NCI-H128 (cell line): Measurements from ENCODE around the gene CPNE9.

Experiments
- DNase-seq: peaks from one replicate; lab custom pipeline; 2025; ENCODE audit not compliant: unreplicated experiment; lab: John Stamatoyannopoulos, UW

Gene CPNE9, protein sequence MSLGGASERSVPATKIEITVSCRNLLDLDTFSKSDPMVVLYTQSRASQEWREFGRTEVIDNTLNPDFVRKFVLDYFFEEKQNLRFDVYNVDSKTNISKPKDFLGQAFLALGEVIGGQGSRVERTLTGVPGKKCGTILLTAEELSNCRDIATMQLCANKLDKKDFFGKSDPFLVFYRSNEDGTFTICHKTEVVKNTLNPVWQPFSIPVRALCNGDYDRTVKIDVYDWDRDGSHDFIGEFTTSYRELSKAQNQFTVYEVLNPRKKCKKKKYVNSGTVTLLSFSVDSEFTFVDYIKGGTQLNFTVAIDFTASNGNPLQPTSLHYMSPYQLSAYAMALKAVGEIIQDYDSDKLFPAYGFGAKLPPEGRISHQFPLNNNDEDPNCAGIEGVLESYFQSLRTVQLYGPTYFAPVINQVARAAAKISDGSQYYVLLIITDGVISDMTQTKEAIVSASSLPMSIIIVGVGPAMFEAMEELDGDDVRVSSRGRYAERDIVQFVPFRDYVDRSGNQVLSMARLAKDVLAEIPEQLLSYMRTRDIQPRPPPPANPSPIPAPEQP

DNA sequence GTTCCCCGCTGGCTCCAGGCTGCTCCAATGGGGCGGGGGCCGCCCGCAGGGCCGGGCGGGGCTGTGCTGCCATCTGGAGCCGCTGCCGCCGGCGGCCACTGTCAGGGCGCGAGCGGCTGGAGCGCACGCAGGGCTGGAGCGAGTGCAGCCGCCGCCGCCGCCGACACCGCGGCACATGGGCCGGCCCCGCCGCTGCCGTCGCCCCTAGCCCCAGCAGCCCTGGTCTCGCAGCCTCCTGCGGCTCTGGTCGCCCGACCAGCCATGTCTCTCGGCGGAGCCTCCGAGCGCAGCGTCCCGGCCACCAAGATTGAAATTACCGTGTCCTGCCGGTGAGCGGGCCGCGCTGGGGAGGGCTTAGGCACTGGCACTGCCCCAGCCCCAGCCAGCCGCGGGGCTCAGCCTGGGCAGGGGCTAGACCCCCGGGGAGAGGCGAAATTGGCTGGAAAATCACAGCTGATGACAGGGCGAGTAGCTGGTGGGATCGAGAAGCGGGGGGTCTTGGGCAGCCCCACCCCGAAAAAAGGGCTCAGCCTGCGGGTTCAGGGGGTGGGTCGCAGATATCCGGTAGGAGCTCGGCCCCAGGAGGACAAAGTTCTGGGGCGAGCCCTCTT, at the start of gene CPNE9:
Gene CPNE9 (plus strand): TSS at position 98 of the 611 bp plus-strand sequence. CDS start 164 bp downstream, at position 262.
- no peak for DNase-seq

DNA sequence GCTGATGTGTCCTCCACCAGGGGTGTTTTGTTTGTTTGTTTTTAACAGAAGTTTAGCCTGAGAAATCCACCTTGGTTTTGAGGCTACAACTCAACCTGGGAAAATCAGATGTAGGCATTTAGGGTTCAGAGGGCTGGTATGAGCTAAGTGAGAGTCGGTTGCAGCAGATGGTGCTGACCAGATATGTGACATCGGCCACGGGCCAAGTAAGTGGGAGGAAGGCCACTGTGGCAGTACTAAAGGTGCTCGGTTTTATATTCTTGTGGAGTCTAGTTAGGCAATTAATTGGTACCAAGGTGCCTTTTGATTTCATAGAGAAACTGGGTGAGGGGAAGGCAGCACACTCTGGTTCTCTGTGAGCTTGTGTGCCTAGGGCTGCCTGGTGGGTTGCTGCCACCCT, 43.8 kb upstream of the CPNE9 start:
- DNase-seq: no peak

DNA sequence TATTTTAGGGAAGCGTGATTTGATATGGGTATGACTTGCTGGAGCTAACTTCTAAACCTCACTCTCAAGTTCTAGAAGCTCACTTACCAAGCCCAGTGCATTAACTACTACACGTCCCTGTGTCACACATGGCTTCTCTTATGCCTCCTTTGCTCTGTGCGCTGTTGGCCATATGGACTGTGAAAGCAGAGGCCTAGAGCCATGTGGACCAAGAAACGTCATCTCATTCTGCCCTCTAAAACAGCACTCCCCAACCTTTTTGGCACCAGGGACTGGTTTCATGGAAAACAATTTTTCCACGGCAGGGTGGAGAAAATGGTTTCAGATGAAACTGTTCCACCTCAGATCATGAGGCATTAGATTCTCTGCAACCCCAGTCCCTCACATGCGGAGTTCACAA, 42.7 kb upstream of the CPNE9 start:
- DNase-seq: no peak

DNA sequence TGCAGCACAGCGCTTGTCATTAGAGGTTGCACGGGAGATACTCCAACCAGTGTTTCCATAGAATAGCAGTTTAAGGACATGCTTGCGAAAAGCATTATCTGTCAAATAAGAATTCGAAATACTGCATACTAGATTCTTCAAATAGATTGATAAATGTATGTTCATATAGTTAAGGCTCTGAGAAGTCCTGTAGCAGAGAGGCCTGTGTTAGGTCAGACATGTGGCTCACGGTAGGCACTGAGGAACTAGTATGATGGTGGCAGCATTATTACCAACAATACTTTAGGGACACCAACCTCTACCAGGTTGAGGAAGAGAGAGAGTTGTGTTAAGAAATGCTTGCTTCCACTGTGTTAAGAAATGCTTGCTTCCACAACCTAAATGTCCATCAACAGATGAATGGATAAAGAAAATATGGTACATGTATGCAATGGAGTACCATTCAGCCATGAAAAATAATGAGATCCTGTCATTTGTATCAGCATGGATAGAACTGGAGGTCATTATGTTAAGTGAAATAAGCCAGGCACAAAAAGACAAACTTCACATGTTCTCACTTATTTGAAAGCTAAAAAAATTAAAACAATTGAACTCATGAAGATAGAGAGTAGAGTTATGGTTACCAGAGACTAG, 39.4 kb upstream of the CPNE9 start:
- DNase-seq: no peak

DNA sequence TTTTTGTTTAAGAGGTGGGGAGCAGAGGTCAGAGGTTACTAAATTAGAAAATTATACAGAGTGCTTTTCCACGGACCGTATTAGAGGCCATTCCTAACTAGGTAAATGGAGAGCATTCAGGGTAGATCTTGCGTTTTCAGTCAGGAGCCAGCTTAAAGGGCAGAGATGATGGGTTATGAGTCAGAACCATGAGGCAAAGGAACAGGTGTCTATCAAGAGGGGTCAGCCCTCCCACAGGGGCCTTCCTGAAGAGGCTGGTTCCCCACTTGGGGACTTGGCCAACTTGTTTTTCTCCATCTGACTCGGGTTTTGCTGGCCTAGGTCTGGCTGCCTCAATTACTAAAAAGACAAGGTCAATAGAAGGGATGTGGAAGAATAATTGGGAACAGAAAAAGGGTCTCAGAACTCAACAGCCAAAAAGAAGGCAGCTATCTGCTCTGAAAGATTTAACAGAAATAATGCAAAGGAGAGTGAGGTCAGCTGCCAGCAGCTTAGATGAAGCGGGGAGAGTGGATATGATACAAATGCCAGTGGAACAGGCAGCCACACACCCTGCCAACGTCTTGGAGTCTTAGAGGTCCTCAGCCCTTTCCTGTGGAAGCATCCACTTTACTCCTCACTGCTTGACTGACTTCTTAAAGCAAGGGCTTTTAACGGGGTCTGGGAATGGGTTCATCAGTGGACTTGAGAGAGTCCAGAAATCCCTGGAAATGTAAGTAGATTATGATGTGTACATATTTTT, 36.8 kb upstream of the CPNE9 start:
- no peak for DNase-seq

DNA sequence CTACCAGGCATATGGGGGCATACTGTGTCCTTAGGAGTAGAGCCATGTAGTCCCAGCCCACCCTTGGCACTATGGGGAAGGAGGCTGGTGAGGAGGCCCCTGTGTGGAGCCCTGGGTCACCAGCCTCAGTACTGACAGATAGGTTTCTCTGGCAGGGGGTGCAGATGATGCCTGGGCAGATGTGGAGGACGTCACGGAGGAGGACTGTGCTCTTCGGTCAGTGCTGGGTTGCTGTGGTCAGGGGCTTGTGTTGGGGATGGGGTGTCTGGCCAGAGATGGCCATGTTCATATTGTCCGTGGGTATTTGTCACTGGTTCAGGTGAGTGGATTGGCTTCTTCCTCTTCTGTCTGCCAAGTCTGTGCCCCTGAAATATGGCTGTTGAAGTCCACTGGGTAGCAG, 34.4 kb upstream of the CPNE9 start:
- DNase-seq: no peak

DNA sequence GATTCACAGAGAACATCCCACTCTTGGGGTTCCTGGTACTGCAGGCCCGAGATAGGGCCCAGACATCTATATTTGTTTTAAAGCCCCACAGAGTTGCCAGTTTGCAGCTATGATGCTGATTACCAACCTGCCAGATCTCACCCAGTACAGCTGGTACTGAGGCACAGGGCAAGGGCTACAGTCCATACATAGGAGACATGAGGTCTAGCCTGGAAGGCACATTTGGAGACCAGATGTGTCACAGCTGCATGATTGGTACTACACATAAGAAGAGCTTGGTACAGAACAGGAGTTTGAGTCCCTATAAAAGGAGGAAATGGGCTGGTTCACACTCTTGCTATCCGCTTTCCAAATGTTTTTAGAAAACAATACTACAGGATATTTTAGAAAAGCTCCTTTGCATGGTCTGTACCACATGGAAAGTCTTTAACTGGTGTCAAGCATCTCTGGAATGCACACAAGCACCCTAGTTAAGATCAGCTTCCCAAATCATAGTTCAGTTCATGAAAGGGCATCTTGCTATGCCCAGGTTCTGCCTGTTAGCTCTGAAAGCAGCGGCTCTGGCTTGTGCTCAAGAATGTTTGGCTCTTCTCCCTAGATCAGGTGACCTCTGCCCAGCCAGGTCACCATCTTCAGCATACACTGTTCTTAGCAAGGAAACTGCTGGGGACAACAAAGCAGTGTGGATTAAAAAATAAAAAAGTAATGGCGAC, 33.8 kb upstream of the CPNE9 start:
- no peak for DNase-seq

DNA sequence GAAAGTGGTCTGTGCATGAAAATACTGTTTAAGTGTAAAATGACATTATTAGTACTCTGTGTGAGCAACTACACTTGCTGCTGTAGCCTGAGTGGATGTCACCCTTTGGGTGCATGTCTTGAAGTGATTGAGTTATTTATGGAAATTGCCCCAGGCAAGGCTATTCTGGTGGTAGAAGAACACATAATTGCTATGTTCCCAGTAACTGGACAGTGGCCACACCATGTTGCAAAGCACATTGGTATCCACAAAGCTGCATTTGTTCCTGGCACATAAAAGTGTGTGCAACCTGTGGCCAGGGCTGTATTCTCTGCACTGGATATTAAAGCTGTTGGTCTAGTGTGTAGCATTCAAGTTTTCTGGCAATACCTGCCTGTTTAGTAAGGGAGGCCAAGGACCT, 30.6 kb upstream of the CPNE9 start:
- DNase-seq: no peak

DNA sequence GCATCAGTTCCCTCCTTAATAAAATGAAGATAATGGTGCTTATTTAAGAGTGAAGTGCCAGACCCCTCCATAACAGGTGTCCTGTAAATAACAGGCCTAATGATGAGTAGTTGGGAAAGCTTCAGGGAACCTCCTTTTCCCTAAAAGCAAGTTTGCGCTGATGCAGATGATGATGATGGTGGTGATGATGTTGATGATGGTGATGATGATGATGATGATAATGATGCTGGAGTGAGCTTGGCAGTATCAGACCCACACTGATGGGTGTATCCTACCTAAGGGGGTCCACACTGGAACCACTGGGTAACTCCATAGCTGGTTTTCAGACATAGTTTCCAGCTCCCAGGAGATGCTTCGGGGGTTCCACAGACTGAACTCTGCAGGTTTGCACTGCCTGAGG, 29.9 kb upstream of the CPNE9 start:
- no peak for DNase-seq

DNA sequence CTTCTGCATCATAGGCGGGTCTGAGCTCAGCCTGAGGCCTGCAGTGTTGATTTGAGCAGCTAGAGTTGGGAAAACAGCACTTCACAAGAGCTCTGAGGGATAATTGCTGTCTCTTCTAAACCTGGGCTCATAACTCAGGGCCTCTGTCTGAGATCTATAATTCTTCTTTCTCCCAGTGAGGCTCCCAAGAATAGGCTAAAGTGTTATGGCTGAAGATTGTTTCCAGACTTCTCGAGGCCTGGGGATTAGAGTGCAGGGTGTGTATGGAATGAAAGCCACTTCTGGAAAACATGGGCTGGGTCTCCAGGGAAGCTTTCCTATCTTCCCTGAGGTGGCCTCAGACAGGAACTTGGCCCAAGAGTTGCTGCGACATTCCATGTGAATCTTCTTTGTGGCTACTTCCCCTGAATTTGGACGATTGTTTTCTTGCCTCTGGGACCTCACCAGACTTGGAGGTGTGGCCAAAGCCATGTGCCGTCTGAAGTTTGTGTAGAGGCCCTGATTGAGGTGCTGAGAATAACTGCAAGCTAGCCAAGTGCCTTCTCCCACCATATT, 27.8 kb upstream of the CPNE9 start:
- DNase-seq: no peak

DNA sequence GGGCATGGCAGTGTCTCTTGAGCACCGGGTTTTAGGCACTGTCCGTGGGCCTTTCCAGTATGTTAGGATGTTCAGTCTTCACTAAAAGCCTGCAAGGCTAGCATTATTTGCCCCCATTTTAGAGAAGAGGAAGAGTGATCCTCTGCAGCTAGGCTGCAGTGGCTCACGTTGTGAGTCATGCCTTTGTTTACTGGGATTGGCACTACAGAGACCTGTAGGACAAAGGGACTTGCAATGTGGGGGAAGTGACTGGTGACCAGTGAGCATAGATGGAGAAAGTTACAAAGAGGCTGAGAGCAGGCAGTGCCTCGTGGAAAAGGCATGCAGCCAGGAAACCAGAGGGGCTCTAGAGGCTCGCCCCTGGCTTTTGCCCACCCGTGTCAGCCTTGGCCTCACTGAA, 26.8 kb upstream of the CPNE9 start:
- DNase-seq: no peak

DNA sequence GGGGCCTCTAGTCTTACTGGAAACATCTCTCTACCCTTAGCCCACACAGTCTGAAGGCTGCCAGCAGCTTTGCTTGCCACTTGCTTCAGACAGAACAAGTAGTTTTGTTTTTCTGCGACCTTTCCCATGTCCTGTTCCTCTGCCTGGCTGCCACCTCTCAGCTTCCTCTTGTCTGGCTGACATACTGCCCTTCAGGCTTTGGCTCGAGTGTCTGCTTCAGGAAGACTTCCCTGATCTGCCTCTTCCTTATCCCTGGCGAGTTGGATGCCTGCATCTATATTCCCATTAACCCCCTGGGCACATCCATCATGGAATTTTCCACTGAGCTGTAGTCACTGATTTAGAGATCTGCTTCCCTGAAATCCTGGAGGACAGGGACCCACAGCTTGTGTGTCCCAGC, 25.1 kb upstream of the CPNE9 start:
- no peak for DNase-seq

DNA sequence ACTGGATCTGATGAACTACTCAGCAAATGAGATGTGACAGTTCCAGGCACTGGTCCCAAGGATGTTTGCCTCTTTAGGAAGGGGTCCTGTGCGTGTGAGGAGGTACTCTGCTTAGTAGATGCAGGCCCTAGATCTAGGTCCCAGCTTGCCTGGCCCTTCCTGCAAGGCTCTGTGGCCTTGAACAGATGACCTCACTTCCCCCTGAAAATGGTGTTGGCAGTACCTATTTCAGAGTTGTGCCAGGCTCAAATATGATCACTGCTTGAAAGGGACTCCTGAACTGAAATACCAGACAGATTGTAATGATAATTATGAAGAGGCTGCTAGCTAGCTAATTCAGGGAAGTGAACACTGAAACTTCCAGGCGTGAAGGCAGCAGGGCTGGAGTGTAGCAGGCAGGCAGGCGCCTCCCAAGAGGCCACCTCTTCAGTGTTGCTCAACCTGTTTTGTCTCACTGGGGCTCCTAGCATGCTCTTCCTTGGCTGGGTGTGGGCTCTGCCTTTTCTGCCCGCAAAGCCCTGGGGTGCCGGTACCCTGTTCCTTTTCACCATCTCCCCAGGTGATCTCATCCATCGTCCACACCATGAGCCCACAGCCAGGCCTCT, 24.1 kb upstream of the CPNE9 start:
- no peak for DNase-seq

DNA sequence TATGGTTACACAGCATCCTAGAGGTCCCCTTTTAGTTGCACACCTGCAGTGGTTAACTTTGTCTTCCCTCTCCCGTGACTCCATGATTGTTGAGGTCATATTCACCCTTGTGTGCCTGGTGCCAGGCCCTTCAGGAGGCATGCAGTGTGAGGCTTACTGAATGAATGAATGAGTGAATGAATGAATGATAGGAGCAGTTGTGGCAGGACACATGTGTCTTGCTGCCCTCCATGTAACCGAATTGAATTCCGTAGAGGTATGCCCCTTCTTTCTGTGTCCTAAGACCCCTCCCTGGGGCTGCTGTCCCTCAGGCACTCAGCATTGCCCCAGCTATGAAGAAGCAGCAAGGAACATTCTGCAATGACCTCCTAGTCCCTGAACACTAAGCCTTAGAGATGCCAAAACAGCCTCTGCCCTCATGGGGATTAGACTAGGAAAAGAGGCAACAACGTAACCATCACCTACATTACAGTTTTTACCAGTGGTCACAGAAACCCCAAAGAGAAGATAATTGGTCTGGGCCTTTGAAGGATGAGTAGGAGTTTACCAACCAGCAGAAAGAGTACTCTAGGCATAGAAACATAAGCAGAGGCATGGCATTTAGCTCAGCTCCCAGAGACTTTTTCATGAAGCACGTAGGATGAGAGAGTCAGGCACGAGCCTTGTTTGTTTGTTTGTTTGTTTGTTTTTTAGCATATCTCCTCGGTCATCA, 22.5 kb upstream of the CPNE9 start:
- DNase-seq: no peak

DNA sequence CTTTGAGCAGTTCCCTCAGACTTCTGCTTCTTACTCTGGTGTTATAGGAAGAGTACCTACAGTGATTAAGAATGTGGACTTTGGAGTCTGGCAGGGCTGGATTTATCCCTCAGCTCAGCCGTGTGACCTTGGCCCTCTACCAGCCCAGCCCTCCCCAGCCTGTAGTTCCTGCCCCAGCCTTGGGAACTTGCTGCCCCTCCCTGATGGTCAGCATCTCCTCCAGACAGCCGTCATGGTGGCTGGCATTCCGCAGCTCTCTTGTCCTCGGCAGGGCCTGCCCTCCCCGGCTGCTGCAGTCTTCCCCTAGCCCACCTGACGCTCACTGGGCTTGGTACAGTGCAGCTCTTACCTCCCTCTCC, 21.9 kb upstream of the CPNE9 start:
- DNase-seq: no peak

DNA sequence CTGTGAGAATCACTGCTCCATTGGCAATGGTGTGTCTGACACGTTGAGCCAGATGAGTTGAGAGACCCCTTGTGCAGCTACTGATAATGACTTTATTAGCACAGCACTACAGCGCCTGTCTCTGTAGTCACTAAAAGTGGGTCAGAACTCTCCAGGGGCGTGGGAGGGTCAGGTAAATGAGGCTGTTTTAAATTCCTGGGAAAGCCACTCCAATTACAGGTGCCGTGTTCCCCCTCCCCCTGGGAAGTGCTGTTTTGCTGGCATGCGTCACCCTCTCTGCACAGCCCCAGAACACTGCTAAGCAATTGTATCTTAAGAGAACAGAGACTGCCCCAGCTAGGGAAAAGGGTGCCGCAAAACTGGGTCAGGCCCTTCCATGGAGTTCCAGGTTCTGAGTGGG, 21.5 kb upstream of the CPNE9 start:
- DNase-seq: no peak

DNA sequence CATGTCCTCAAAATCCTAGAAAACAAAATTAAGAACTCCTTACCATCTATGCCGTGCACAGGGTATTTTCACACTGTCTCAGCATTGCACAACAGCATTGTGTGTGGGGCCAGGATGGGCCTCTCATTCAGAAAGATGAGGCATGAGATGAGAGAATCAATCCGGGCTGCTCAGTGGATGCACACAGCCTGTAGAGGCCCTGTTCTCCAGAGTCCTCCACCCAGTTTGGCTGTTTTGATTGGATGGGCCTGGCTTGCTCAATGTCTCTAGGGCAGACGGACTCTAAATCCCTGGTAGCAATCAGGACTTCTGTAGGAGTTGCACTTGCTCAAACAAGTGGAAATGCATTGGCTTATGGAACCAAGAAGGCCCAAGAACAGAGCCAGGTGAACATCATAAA, 20.2 kb upstream of the CPNE9 start:
- DNase-seq: no peak

DNA sequence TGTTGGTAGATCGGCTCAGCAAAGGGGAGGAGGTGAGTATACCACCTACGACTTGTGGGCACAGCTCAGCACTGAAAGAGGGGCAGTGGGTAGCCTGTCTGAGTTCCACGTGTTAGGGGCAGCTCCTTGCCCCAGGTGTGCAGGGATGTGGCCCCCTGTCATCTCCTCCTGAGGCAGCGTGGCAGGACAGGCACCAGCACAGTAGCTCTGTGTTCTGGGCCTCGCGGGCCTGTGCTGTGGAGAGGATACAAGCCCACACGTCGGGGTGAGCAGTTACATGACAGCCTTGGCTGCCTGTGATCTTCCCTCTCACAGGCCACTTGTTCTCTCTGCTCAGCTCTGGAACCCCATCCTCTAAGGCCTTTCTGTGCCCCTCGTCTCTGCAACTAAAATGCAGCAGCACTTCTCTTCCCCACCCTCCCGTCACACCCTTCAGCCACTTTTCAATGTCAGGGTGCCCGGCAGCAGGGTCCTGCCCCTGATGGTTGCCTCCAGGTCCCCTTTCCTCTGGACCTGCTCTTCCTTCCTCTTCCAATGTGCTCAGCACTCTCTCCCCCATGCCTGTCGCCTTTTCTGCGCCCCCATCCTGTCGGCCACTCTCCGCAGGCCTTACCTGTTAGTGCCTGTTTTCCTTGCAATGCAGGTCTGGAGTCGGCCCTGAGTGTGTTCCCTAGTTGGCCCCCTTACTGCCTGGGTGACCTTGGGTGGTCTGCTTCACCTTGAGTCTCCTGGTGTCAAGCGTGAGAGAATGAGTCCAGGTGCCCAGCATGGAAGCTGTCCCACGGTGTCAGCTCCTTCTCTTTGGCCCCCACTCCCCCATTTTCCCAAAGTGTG, 18.2 kb upstream of the CPNE9 start:
- DNase-seq: no peak
